CD14-positive monocyte (primary cell): ENCODE results near the gene DIS3L. TPM values are rescaled to one million over a fixed set of nuclear protein-coding genes. Genes with fewer than 3 reads are reported as not detected.

Experiments used
- DNase-seq, 3 donors: peaks; one replicate each; pipeline ENCODE4 v3.0.0-alpha.2; 2011 to 2022
- H2AFZ ChIP-seq: 2 replicates; pipeline ENCODE4 v1.6.0; 2012; ENCODE audit warnings: mild to moderate bottlenecking, low read depth, low read length, inconsistent platforms; ENCODE audit not compliant: insufficient read depth, poor library complexity, severe bottlenecking
- H3K27ac ChIP-seq, 2 donors: 1 replicate in 1 of 2; 2 replicates in 1 of 2; pipeline ENCODE4 v1.5.1; 2012 to 2013; ENCODE audit warnings: low read length in 2 of 2, control low read depth in 1 of 2, inconsistent platforms in 1 of 2, low read depth in 1 of 2, mild to moderate bottlenecking in 1 of 2
- H3K27me3 ChIP-seq, 2 donors: one replicate each; pipeline versions ENCODE4 v1.6.0 to v1.6.1; 2011 to 2013; ENCODE audit warnings: low read length in 2 of 2; ENCODE audit not compliant: control insufficient read depth in 2 of 2, insufficient read depth in 2 of 2
- H3K36me3 ChIP-seq, 2 donors: replicated peaks in 1 of 2; 1 replicate in 1 of 2; 2 replicates in 1 of 2; pipeline versions ENCODE4 v1.5.1 to v1.6.1; 2012 to 2013; ENCODE audit warnings: low read length in 2 of 2, control low read depth in 1 of 2, inconsistent platforms in 1 of 2, mild to moderate bottlenecking in 1 of 2; ENCODE audit not compliant: insufficient read depth in 2 of 2, control insufficient read depth in 1 of 2
- H3K4me1 ChIP-seq, 2 donors: 1 replicate in 1 of 2; 2 replicates in 1 of 2; pipeline versions ENCODE4 v1.5.1 to v1.6.1; 2012 to 2013; ENCODE audit warnings: low read length in 2 of 2, control low read depth in 1 of 2, inconsistent platforms in 1 of 2, mild to moderate bottlenecking in 1 of 2, moderate library complexity in 1 of 2; ENCODE audit not compliant: insufficient read depth in 2 of 2, control insufficient read depth in 1 of 2
- H3K4me2 ChIP-seq: replicated peaks from 2 replicates; pipeline ENCODE3; 2012; ENCODE audit warnings: low read length, moderate library complexity, mild to moderate bottlenecking; ENCODE audit not compliant: poor library complexity, severe bottlenecking; ENCODE audit errors: extremely low read depth
- H3K4me3 ChIP-seq, 3 experiments: fragments of 200-600 bp in 1 of 3; sonication (generic) in 1 of 3; replicated peaks in 1 of 3; 1 replicate in 2 of 3; 2 replicates in 1 of 3; pipeline ENCODE4 v1.5.1; 2011 to 2013; ENCODE audit warnings: low read length in 3 of 3, mild to moderate bottlenecking in 3 of 3, control low read depth in 2 of 3, low read depth in 2 of 3, inconsistent platforms in 1 of 3, moderate library complexity in 1 of 3
- H3K79me2 ChIP-seq: 2 replicates; pipeline ENCODE4 v1.6.0; 2012; ENCODE audit warnings: mild to moderate bottlenecking, control low read depth, inconsistent platforms, low read length, moderate library complexity; ENCODE audit not compliant: insufficient read depth
- H3K9ac ChIP-seq: 2 replicates; pipeline ENCODE4 v1.6.0; 2017; ENCODE audit warnings: low read length, mild to moderate bottlenecking; ENCODE audit not compliant: insufficient read depth, poor library complexity, severe bottlenecking
- H3K9me3 ChIP-seq, 2 donors: replicated peaks in 1 of 2; 1 replicate in 1 of 2; 2 replicates in 1 of 2; pipeline versions ENCODE4 v1.5.1 to v1.6.1; 2012 to 2013; ENCODE audit warnings: low read length in 2 of 2, control low read depth in 1 of 2; ENCODE audit not compliant: control insufficient read depth in 1 of 2, insufficient read depth in 1 of 2
- H4K20me1 ChIP-seq: 2 replicates; pipeline ENCODE4 v1.6.0; 2012; ENCODE audit warnings: mild to moderate bottlenecking, low read length, control low read depth, moderate library complexity; ENCODE audit not compliant: insufficient read depth
- H3K27ac Mint-ChIP-seq, 7 donors: one replicate each; pipeline ENCODE4 v1.8.0; 2020; ENCODE audit warnings: mild to moderate bottlenecking in 7 of 7, mixed read lengths in 7 of 7, moderate library complexity in 6 of 7, inconsistent platforms in 2 of 7
- H3K27me3 Mint-ChIP-seq, 3 donors: one replicate each; pipeline ENCODE4 v1.8.0; 2021 to 2022; ENCODE audit warnings: low read depth in 3 of 3, mild to moderate bottlenecking in 3 of 3, mixed read lengths in 3 of 3, moderate library complexity in 3 of 3, inconsistent platforms in 1 of 3
- H3K36me3 Mint-ChIP-seq, 2 donors: one replicate each; pipeline ENCODE4 v1.8.0; 2020; ENCODE audit warnings: mixed read lengths in 2 of 2, inconsistent platforms in 1 of 2, mild to moderate bottlenecking in 1 of 2
- H3K4me1 Mint-ChIP-seq: one replicate; pipeline ENCODE4 v1.8.0; 2020; ENCODE audit warnings: mild to moderate bottlenecking, mixed read lengths
- H3K4me3 Mint-ChIP-seq, 2 donors: one replicate each; pipeline ENCODE4 v1.8.0; 2020; ENCODE audit warnings: mild to moderate bottlenecking in 2 of 2, mixed read lengths in 2 of 2, moderate library complexity in 1 of 2
- H3K9me3 Mint-ChIP-seq, 7 donors: one replicate each; pipeline ENCODE4 v1.8.0; 2020 to 2022; ENCODE audit warnings: mixed read lengths in 7 of 7, mild to moderate bottlenecking in 6 of 7, moderate library complexity in 6 of 7, inconsistent platforms in 2 of 7
- CTCF ChIP-seq: fragments of 200-600 bp; IDR thresholded peaks from one replicate; pipeline ENCODE4 v1.8.0; 2022; ENCODE audit warnings: antibody characterized with exemption, mild to moderate bottlenecking
- WGBS: methylation state at CpG from one replicate; pipeline ENCODE4 v1.1.5; 2013; ENCODE audit warnings: missing lambda C conversion rate; ENCODE audit not compliant: insufficient coverage; 5-methylcytosine and 5-hydroxymethylcytosine counted together
- intact Hi-C, 2 donors: fragments of 100-400 bp; cut with micrococcal nuclease; formaldehyde crosslinking; loops; one replicate each; pipeline versions ENCODE4 v1.15.0 to v1.15.1; 2023
- polyA plus RNA-seq, 3 donors: library from polyadenylated mRNA; depleted of rRNA in 1 of 3; unstranded in 2 of 3; stranded (reverse) in 1 of 3; fragments of 300-500 nt in 2 of 3; fragments of >200 nt in 1 of 3; fragmentation: Illumina TruSeq in 2 of 3; gene quantifications; 1 replicate in 2 of 3; 2 replicates in 1 of 3; pipeline ENCODE4 v1.2.3, GENCODE V29; 2012 to 2021

DIS3L gene
- polyA plus RNA-seq, 3 donors = 13.2 to 17.0 (median 13.6) TPM

- DNase-seq = no peak
- Mint-ChIP-seq H3K9me3 (peaks cover 0 to 26% (median 12%) of the 10 kb centered on the region in 7 donors), H3K27me3 (peaks cover 67 to 94% (median 79%) of the 10 kb centered on the region in 3 donors), H3K36me3 (peaks cover 6 to 7% of the 10 kb centered on the region in 2 donors), H3K4me1 (peaks cover 27% of the 10 kb centered on the region), H3K4me3 (peak overlapping the region in 1 of 2 donors; percentile 73), H3K27ac (no peak overlapping the region)
- Histone ChIP-seq H3K36me3 (no peaks in the 10 kb centered on the region), H3K79me2 (no peaks in the 10 kb centered on the region), H3K9me3 (peaks cover 0 to 29% of the 10 kb centered on the region in 2 donors), H4K20me1 (no peaks in the 10 kb centered on the region), H3K9ac (no peak overlapping the region), H2AFZ (no peak overlapping the region), H3K27ac (no peak overlapping the region), H3K27me3 (peaks cover 70 to 73% of the 10 kb centered on the region in 2 donors), H3K4me2 (peak overlapping the region; percentile 23), H3K4me3 (no peak overlapping the region), H3K4me1 (peaks cover 22 to 30% of the 10 kb centered on the region in 2 donors)
- intact Hi-C loops = no loop called here
- TF ChIP-seq CTCF = no peak
- 85% methylated on average over 4 of the region's 10 CpGs for WGBS
Observed at GRCh38 chr15:66251065-66251789, 42.1 kb upstream of the DIS3L start.

- Histone ChIP-seq H3K4me3 (peak overlapping the region; percentile 12 to 77 (median 33)), H3K79me2 (no peaks in the 10 kb centered on the region), H3K9me3 (peaks cover 0 to 31% of the 10 kb centered on the region in 2 donors), H3K4me1 (peaks cover 22 to 30% of the 10 kb centered on the region in 2 donors), H3K4me2 (peak overlapping the region; percentile 92), H3K27ac (no peak overlapping the region), H3K9ac (peak overlapping the region; percentile 32), H2AFZ (peak overlapping the region; percentile 63), H3K36me3 (no peaks in the 10 kb centered on the region), H3K27me3 (peaks cover 78 to 82% of the 10 kb centered on the region in 2 donors), H4K20me1 (no peaks in the 10 kb centered on the region)
- Mint-ChIP-seq H3K27ac (no peak overlapping the region), H3K4me1 (peaks cover 27% of the 10 kb centered on the region), H3K9me3 (peaks cover 0 to 26% (median 12%) of the 10 kb centered on the region in 7 donors), H3K27me3 (peaks cover 75 to 97% (median 85%) of the 10 kb centered on the region in 3 donors), H3K4me3 (peak overlapping the region; percentile 80 to 93), H3K36me3 (peaks cover 6 to 7% of the 10 kb centered on the region in 2 donors)
- peak in 1 of 3 donors; percentile 16 for DNase-seq
- WGBS = 5% methylated on average over 42 of the region's 72 CpGs
- intact Hi-C loops = no loop called here
- peak; percentile 73 for TF ChIP-seq CTCF
Observed at GRCh38 chr15:66251790-66252684, 41.3 kb upstream of the DIS3L start.
